Nephron (organoid): ENCODE measurements around the gene PPP1R9A.

ENCODE experiments used
- H3K27ac Mint-ChIP-seq, 3 experiments: 2 replicates each; pipeline ENCODE4 v1.8.0; 2020; ENCODE audit warnings: mixed read lengths in 3 of 3, mild to moderate bottlenecking in 2 of 3, moderate library complexity in 1 of 3
- H3K27me3 Mint-ChIP-seq: 2 replicates; pipeline ENCODE4 v1.8.0; 2021; ENCODE audit warnings: low read depth, mild to moderate bottlenecking, moderate library complexity, mixed read lengths
- H3K36me3 Mint-ChIP-seq: 2 replicates; pipeline ENCODE4 v1.8.0; 2020; ENCODE audit warnings: low read depth, mixed read lengths
- H3K4me1 Mint-ChIP-seq: 2 replicates; pipeline ENCODE4 v1.8.0; 2020; ENCODE audit warnings: mixed read lengths
- H3K4me3 Mint-ChIP-seq, 3 experiments: 2 replicates each; pipeline ENCODE4 v1.8.0; 2020; ENCODE audit warnings: mild to moderate bottlenecking in 3 of 3, mixed read lengths in 3 of 3, moderate library complexity in 2 of 3
- H3K9me3 Mint-ChIP-seq: 2 replicates; pipeline ENCODE4 v1.8.0; 2020; ENCODE audit warnings: mixed read lengths
- TF ChIP-seq, protein P1 (sequence below), 3 experiments: fragments of 200-600 bp; sonication (generic); IDR thresholded peaks; one replicate each; pipeline ENCODE4 v1.5.0; 2021; ENCODE audit warnings: antibody characterized with exemption in 3 of 3; ENCODE audit not compliant: unreplicated experiment in 3 of 3

Gene PPP1R9A

DNA sequence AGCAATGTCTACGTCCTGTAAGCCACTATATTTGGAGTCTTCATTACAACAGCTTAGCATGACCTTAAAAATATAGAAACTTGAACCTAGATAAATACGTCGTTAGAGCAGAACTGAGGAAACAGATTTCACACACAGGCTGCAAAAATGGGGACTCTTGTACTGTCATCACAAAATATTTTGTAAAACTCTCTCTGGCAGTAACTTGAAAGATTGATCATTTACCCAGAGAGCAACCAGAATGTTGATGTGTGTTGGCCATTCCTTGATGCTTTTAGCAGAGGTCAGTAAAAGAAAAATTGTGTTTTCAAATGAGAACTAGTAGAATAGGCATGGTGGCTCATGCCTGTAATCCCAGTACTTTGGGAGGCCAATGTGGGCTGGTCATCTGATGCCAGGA is 431.4 kb downstream of the PPP1R9A start:
- H3K4me1 Mint-ChIP-seq = no peaks in the 10 kb centered on the region
- H3K36me3 Mint-ChIP-seq = no peaks in the 10 kb centered on the region
- no peaks in the 10 kb centered on the region for H3K27me3 Mint-ChIP-seq
- no peaks in the 10 kb centered on the region for H3K9me3 Mint-ChIP-seq
- TF ChIP-seq, protein P1, sequence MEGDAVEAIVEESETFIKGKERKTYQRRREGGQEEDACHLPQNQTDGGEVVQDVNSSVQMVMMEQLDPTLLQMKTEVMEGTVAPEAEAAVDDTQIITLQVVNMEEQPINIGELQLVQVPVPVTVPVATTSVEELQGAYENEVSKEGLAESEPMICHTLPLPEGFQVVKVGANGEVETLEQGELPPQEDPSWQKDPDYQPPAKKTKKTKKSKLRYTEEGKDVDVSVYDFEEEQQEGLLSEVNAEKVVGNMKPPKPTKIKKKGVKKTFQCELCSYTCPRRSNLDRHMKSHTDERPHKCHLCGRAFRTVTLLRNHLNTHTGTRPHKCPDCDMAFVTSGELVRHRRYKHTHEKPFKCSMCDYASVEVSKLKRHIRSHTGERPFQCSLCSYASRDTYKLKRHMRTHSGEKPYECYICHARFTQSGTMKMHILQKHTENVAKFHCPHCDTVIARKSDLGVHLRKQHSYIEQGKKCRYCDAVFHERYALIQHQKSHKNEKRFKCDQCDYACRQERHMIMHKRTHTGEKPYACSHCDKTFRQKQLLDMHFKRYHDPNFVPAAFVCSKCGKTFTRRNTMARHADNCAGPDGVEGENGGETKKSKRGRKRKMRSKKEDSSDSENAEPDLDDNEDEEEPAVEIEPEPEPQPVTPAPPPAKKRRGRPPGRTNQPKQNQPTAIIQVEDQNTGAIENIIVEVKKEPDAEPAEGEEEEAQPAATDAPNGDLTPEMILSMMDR (IDR thresholded peaks at IDR 0.05; ENCODE audit: unreplicated experiment in 3 of 3) = no peak
- no peak overlapping the region for H3K4me3 Mint-ChIP-seq
- no peak overlapping the region for H3K27ac Mint-ChIP-seq

DNA sequence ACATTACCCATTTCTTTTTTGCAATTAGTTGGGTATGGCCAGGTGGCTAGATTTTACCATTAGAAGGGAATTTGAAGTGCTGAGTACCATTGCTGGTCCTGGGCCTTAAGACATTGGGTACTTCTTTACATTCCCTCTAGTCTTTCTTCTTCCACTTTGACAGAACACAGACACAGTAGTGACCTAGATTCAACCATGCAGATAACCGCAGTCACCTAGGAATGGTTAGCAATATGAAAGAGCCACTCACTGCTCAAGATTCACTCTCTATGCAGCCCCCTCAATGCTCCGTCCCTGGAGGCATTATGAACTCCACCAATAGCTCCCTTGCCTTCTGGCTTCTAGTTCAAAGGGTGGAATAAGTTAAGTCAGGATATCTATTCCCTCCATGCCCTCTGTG is 433.1 kb downstream of the PPP1R9A start:
- TF ChIP-seq, protein P1 (IDR thresholded peaks at IDR 0.05; ENCODE audit: unreplicated experiment in 3 of 3) = no peak
- no peaks in the 10 kb centered on the region for H3K4me1 Mint-ChIP-seq
- H3K9me3 Mint-ChIP-seq = no peaks in the 10 kb centered on the region
- H3K27me3 Mint-ChIP-seq = no peaks in the 10 kb centered on the region
- H3K36me3 Mint-ChIP-seq = no peaks in the 10 kb centered on the region
- no peak overlapping the region for H3K27ac Mint-ChIP-seq
- no peak overlapping the region for H3K4me3 Mint-ChIP-seq

DNA sequence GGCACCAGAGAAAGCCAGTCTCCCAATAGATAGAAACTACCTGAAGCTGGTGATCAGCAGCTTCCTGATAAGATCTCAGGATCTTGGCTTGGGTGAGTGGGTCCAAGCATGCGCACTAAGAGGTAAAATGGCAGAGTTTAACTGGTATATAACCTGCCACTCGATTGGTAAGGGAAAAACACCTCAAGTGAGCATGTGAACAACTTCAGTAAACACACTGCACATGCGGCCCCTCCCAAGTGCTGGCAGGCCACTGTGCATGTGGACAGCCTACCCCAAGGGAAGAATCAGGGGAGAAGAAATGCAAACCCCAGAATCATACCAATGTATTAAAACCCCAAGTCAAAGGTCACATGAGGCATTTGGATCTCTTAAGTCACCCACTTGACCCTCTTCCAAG is 434.6 kb downstream of the PPP1R9A start:
- no peak overlapping the region for H3K4me3 Mint-ChIP-seq

DNA sequence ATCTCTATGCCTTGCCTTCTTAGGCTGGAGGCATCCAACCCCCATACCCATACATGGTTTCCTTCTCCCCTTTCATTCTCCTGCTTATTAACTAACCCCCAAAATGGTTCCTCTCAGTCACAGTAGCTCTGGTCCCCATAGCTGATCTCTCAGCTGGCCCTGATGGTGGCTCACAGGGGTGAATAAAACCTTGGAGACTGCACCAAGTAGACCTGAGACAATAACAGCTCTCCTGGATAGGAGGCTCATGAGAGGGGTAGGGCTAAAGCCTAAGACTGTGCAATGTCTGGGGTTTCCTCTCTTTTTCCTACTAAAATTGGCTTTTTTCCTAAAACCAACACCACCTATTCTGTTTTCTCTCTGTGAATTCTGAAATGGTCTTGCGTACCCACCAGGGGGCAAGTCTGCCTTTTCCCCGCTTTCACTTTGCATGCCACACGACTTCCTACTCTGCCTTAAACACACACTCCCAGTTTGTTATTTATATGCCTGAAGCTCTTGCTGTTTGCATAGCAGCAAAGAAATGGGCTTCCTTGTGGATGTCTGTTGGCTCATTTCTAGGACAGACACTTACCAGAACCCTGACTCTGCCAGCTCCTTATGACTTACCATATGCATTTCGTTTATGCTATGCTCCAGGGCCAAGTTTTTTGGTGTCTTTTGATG is 435.4 kb downstream of the PPP1R9A start:
- no peak overlapping the region for H3K4me3 Mint-ChIP-seq
- TF ChIP-seq, protein P1 (IDR thresholded peaks at IDR 0.05; ENCODE audit: unreplicated experiment in 3 of 3) = no peak
- no peaks in the 10 kb centered on the region for H3K36me3 Mint-ChIP-seq
- no peak overlapping the region for H3K27ac Mint-ChIP-seq
- no peaks in the 10 kb centered on the region for H3K27me3 Mint-ChIP-seq
- H3K9me3 Mint-ChIP-seq = no peaks in the 10 kb centered on the region
- no peaks in the 10 kb centered on the region for H3K4me1 Mint-ChIP-seq

More for the DNA sequence above, 434.6 kb downstream of the PPP1R9A start:
- no peaks in the 10 kb centered on the region for H3K36me3 Mint-ChIP-seq
- no peaks in the 10 kb centered on the region for H3K27me3 Mint-ChIP-seq
- TF ChIP-seq, protein P1 (IDR thresholded peaks at IDR 0.05; ENCODE audit: unreplicated experiment in 3 of 3) = no peak
- H3K4me1 Mint-ChIP-seq = no peaks in the 10 kb centered on the region
- no peak overlapping the region for H3K27ac Mint-ChIP-seq
- no peaks in the 10 kb centered on the region for H3K9me3 Mint-ChIP-seq
